NCI-H1417 (cell line): Measurements from ENCODE around the gene ATP9A.
"Not testable (repeated sequence)": the region's sequence is repeated elsewhere in the genome, so short reads cannot be mapped to it uniquely, and the experiment has no call there.

Experiments used
- DNase-seq, 3 experiments: peaks; one replicate each; lab custom pipeline; 2025; lab: John Stamatoyannopoulos, UW

Gene ATP9A

GRCh38 chr20:51573576-51574243 lies 194.5 kb downstream of the ATP9A start:
- DNase-seq, result no peak

GRCh38 chr20:51571460-51571794 lies 196.8 kb downstream of the ATP9A start:
- no peak for DNase-seq

- DNase-seq, result no peak
Measured at GRCh38 chr20:51570739-51571459, 197.3 kb downstream of the ATP9A start.

GRCh38 chr20:51569815-51570738 lies 198.1 kb downstream of the ATP9A start:
- DNase-seq, result no peak

- not testable (repeated sequence) for DNase-seq
Measured at GRCh38 chr20:51568533-51568932, 199.7 kb downstream of the ATP9A start.

- no peak for DNase-seq
Measured at GRCh38 chr20:51567622-51568021, 200.6 kb downstream of the ATP9A start.

- DNase-seq, result no peak
Measured at GRCh38 chr20:51566594-51566993, 201.6 kb downstream of the ATP9A start.

GRCh38 chr20:51565298-51566144 lies 202.7 kb downstream of the ATP9A start:
- DNase-seq, result no peak

GRCh38 chr20:51563486-51564332 lies 204.5 kb downstream of the ATP9A start:
- peak in 2 of 3 experiments; percentile 26 to 35 for DNase-seq

GRCh38 chr20:51563174-51563485 lies 205.1 kb downstream of the ATP9A start:
- DNase-seq, result no peak

- peak in 2 of 3 experiments; percentile 70 to 76 for DNase-seq
Measured at GRCh38 chr20:51562332-51563173, 205.6 kb downstream of the ATP9A start.

- DNase-seq, result no peak
Measured at GRCh38 chr20:51562027-51562331, 206.2 kb downstream of the ATP9A start.

- DNase-seq, result peak in 1 of 3 experiments; percentile 9
Measured at GRCh38 chr20:51560550-51561307, 207.5 kb downstream of the ATP9A start.

GRCh38 chr20:51560042-51560441 lies 208.1 kb downstream of the ATP9A start:
- no peak for DNase-seq

GRCh38 chr20:51554538-51555165 lies 213.5 kb downstream of the ATP9A start:
- DNase-seq, result no peak

- DNase-seq, result no peak
Measured at GRCh38 chr20:51553897-51554486, 214.2 kb downstream of the ATP9A start.

- no peak for DNase-seq
Measured at GRCh38 chr20:51551186-51551585, 217.0 kb downstream of the ATP9A start.

- DNase-seq, result no peak
Measured at GRCh38 chr20:51549474-51549873, 218.7 kb downstream of the ATP9A start.

GRCh38 chr20:51547951-51548350 lies 220.2 kb downstream of the ATP9A start:
- no peak for DNase-seq
